OCI-LY7 (cell line): ENCODE data around the gene PTTG1.

Source experiments
- CTCF ChIP-seq: fragments of 200-600 bp; sonication (generic); conservative IDR thresholded peaks from 2 replicates; pipeline ENCODE4 v1.5.1; 2014; ENCODE audit warnings: mild to moderate bottlenecking, antibody characterized with exemption, low read length, moderate library complexity, mixed read lengths
- EZH2phosphoT487 ChIP-seq: fragments of 200-600 bp; sonication (generic); IDR thresholded peaks from 2 replicates; pipeline ENCODE4 v1.6.1; 2018; ENCODE audit warnings: low read depth, borderline replicate concordance, mild to moderate bottlenecking, mixed run types, antibody characterized with exemption, low read length, moderate library complexity, mixed read lengths

GRCh38 chr5:160427607-160428006, 6.0 kb downstream of the PTTG1 start:
- no peak for TF ChIP-seq CTCF
- no peak for TF ChIP-seq EZH2phosphoT487
